GM18873 (cell line): ENCODE measurements around the gene C1QTNF9B.
"Not testable (repeated sequence)": the region's sequence is repeated elsewhere in the genome, so short reads cannot be mapped to it uniquely, and the experiment has no call there.

Experiments
- ATAC-seq: cut with Tn5 transposase; IDR thresholded peaks from one replicate; pipeline ENCODE4 v1.9.1; 2021; ENCODE audit warnings: mild to moderate bottlenecking, moderate library complexity, moderate number of reproducible peaks; ENCODE audit not compliant: unreplicated experiment, low FRiP score

Gene C1QTNF9B

GRCh38 chr13:23897452-23897919 is at the start of gene C1QTNF9B:
Gene C1QTNF9B (minus strand): TSS chr13:23897502.
- not testable (repeated sequence) for ATAC-seq

- ATAC-seq = no peak
Measured at GRCh38 chr13:23946900-23947299, 49.6 kb upstream of the C1QTNF9B start.

- ATAC-seq = no peak
Measured at GRCh38 chr13:23946067-23946466, 48.8 kb upstream of the C1QTNF9B start.

- ATAC-seq = no peak
Measured at GRCh38 chr13:23945612-23946011, 48.3 kb upstream of the C1QTNF9B start.

- ATAC-seq = no peak
Measured at GRCh38 chr13:23941211-23941610, 43.9 kb upstream of the C1QTNF9B start.

GRCh38 chr13:23939666-23940065 is 42.4 kb upstream of the C1QTNF9B start:
- ATAC-seq = not testable (repeated sequence)

- no peak for ATAC-seq
Measured at GRCh38 chr13:23934520-23934919, 37.2 kb upstream of the C1QTNF9B start.

GRCh38 chr13:23928985-23929384 is 31.7 kb upstream of the C1QTNF9B start:
- ATAC-seq = no peak

- no peak for ATAC-seq
Measured at GRCh38 chr13:23923031-23923430, 25.7 kb upstream of the C1QTNF9B start.

- ATAC-seq = no peak
Measured at GRCh38 chr13:23922005-23922932, 25.0 kb upstream of the C1QTNF9B start.

GRCh38 chr13:23921451-23921888 is 24.2 kb upstream of the C1QTNF9B start:
- no peak for ATAC-seq

- ATAC-seq = no peak
Measured at GRCh38 chr13:23919006-23919405, 21.7 kb upstream of the C1QTNF9B start.

GRCh38 chr13:23918208-23918607 is 20.9 kb upstream of the C1QTNF9B start:
- no peak for ATAC-seq

- no peak for ATAC-seq
Measured at GRCh38 chr13:23915308-23915707, 18.0 kb upstream of the C1QTNF9B start.

- ATAC-seq = no peak
Measured at GRCh38 chr13:23912469-23912868, 15.2 kb upstream of the C1QTNF9B start.

- no peak for ATAC-seq
Measured at GRCh38 chr13:23909606-23910005, 12.3 kb upstream of the C1QTNF9B start.

- ATAC-seq = no peak
Measured at GRCh38 chr13:23905766-23906165, 8.5 kb upstream of the C1QTNF9B start.

- no peak for ATAC-seq
Measured at GRCh38 chr13:23903906-23904280, 6.6 kb upstream of the C1QTNF9B start.

- ATAC-seq = no peak
Measured at GRCh38 chr13:23902975-23903905, 5.9 kb upstream of the C1QTNF9B start.

GRCh38 chr13:23901365-23901764 is 4.1 kb upstream of the C1QTNF9B start:
- no peak for ATAC-seq

- no peak for ATAC-seq
Measured at GRCh38 chr13:23899555-23899954, 2.3 kb upstream of the C1QTNF9B start.
